ENCODE data around the gene MORN1.

Gene MORN1

DNA sequence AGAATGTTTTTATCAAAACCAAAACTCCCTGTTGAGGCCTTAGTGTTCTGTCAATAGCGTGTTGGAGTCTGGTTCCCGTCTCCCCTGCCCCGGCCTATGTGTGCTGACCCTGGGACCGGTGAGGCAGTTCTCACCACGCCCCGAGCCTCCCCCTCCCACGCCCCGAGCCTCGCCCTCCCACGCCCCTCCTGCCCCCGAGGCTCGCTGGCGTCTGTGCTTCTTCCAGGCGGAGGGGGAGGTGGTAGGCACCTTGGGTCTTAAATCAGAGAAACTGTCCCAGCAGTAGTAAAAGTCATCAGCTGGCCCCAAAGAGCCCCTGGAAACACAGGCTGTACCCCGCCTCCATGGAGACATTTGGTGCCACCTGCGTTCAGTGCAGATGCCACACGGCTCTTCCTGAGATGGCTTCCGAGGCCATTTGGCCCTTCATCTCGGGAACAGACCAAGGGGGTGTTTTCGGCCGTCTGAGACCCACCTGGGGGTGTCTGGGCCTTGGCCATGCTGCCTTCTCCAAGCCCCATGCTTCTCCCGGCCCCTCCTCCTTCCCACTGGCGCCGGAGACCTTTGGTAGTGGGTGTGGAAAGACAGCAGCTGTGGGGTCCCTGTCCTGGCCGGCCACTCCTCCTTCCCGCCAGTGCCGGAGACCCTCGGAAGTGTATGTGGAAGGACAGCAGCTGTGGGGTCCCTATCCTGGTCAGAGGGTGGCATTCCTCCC is 118.5 kb downstream of the MORN1 start:
- TF ChIP-seq CTCF (IDR thresholded peaks at IDR 0.05; ENCODE audit: insufficient read depth, missing control alignments), result no peak
- DNase-seq (ENCODE audit: insufficient read length, low spot score), result no peak
- no peak for FAIRE-seq

DNA sequence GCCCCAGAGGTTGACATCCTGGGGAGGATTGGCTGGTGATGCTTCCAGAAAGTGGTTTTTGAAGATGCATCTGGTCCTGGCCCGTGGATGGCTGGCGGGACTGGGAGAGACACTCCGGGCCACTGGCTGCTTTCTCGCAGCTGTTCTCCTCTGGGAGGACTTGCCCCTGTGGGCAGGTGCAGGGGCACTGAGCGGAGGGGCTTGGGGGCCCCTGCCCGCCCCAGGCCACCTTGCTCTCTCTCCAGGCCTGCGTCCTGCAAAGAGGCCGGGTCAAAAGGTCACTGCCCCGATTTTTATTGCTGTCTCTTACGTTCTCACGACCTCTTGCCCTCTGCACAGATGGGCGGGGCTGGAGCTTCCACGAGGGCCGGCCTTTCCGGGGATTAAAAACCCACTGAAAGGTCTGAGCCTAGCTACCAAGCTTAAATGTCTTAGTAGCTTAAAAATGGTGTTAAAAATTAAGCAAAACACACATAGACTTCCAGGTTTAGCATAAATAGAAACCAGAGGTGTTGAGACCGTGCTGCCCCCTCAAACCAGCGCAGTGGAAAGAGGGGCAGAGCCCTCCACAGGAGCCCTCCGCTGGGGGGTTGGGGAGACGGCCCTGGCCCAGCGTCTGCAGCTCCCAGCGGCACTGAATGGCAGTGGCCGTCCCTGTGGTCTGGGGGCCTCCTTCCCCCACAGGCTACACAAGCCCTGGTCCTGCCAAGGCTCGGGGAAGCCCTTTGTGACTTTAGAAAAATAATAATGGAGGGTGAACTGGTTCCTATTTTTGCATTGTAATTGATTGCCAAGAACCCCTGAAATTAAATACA is 119.3 kb downstream of the MORN1 start:
- no peak for DNase-seq (ENCODE audit: insufficient read length, low spot score)
- no peak for TF ChIP-seq CTCF (IDR thresholded peaks at IDR 0.05; ENCODE audit: insufficient read depth, missing control alignments)
- no peak for FAIRE-seq

Measured in D721Med (cell line).